GM13976 (cell line): ENCODE measurements around the gene FAT2.

Experiments
- DNase-seq: peaks from one replicate; pipeline ENCODE4 v3.0.0; 2012; ENCODE audit warnings: low spot score
- CTCF ChIP-seq: IDR thresholded peaks from 2 replicates; pipeline ENCODE4 v1.5.1; 2012; ENCODE audit warnings: borderline replicate concordance, mild to moderate bottlenecking; ENCODE audit not compliant: insufficient read depth; ENCODE audit errors: extremely low read depth, missing control alignments, control extremely low read depth
- in situ Hi-C: fragments of 300-500 bp; cut with MboI; formaldehyde crosslinking; loops from one replicate; pipeline ENCODE4 v1.12.0; 2022; ENCODE audit warnings: low sequenced_read_pairs, mixed read lengths, inconsistent platforms; ENCODE audit not compliant: unreplicated experiment

The FAT2 gene

GRCh38 chr5:151549713-151550112, 41.4 kb downstream of the FAT2 start:
- in situ Hi-C loops: no loop called here

GRCh38 chr5:151547364-151547763, 43.8 kb downstream of the FAT2 start:
- no peak for TF ChIP-seq CTCF
- in situ Hi-C loops: no loop called here
- no peak for DNase-seq

More at GRCh38 chr5:151549713-151550112, 41.4 kb downstream of the FAT2 start:
- TF ChIP-seq CTCF: no peak
- no peak for DNase-seq

GRCh38 chr5:151541571-151541970, 49.6 kb downstream of the FAT2 start:
- TF ChIP-seq CTCF: no peak

More at GRCh38 chr5:151541571-151541970, 49.6 kb downstream of the FAT2 start:
- no peak for DNase-seq
- in situ Hi-C loops: no loop called here
